K562 (cell line): Measurements from ENCODE around the gene MLN. TPM values are rescaled to one million over a fixed set of nuclear protein-coding genes. Genes with fewer than 3 reads are reported as not detected.

ENCODE experiments used
- ARID3B ChIP-seq: fragments of 250-450 bp; sonication (Bioruptor Pico); IDR thresholded peaks from 2 replicates; pipeline ENCODE4 v1.4.0; 2020; ENCODE audit warnings: borderline replicate concordance
- ARNT ChIP-seq, 2 experiments: fragments of 450-650 bp; IDR thresholded peaks; 2 replicates each; pipeline ENCODE4 v1.6.1; 2016; ENCODE audit warnings: mild to moderate bottlenecking in 1 of 2
- CREM ChIP-seq: IDR thresholded peaks from 2 replicates; pipeline ENCODE4 v1.6.1; 2014; ENCODE audit warnings: antibody characterized with exemption, low read depth
- DMBX1 ChIP-seq: fragments of 250-450 bp; sonication (Bioruptor Pico); IDR thresholded peaks from 2 replicates; pipeline ENCODE4 v1.8.0; 2022; ENCODE audit warnings: inconsistent platforms, mild to moderate bottlenecking, moderate library complexity, borderline replicate concordance
- E2F5 ChIP-seq: sonication (generic); formaldehyde crosslinking; IDR thresholded peaks from 2 replicates; pipeline ENCODE4 v1.8.0; 2022; ENCODE audit warnings: mild to moderate bottlenecking, missing genetic modification reagents
- HDAC1 ChIP-seq, 2 experiments: fragments of 450-650 bp; IDR thresholded peaks; 2 replicates each; pipeline ENCODE4 v1.6.1; 2016 to 2017; ENCODE audit warnings: inconsistent platforms in 1 of 2, mild to moderate bottlenecking in 1 of 2, moderate library complexity in 1 of 2
- LARP7 ChIP-seq: fragments of 450-650 bp; IDR thresholded peaks from 2 replicates; pipeline ENCODE4 v1.6.1; 2016
- LEF1 ChIP-seq: fragments of 450-650 bp; IDR thresholded peaks from 2 replicates; pipeline ENCODE4 v1.6.1; 2016; ENCODE audit warnings: mild to moderate bottlenecking
- MYC ChIP-seq, 2 experiments: fragments of 250-450 bp in 1 of 2; sonication (Bioruptor Pico) in 1 of 2; IDR thresholded peaks; 2 replicates each; pipeline versions ENCODE4 v1.5.1 to v1.6.1; 2012 to 2021; ENCODE audit warnings: low read depth in 2 of 2, borderline replicate concordance in 1 of 2, improper control_type of control experiment in 1 of 2, low read length in 1 of 2, mild to moderate bottlenecking in 1 of 2, moderate library complexity in 1 of 2
- POLR2A ChIP-seq: fragments of 450-650 bp; conservative IDR thresholded peaks from 2 replicates; pipeline ENCODE4 v1.6.1; 2016
- RAD21 ChIP-seq, 2 experiments: fragments of 250-450 bp in 1 of 2; fragments of 450-650 bp in 1 of 2; sonication (Bioruptor Pico) in 1 of 2; formaldehyde crosslinking in 1 of 2; IDR thresholded peaks in 1 of 2; conservative IDR thresholded peaks in 1 of 2; 2 replicates each; pipeline versions ENCODE4 v1.4.0 to v1.8.0; 2020 to 2022; ENCODE audit warnings: mild to moderate bottlenecking in 2 of 2, moderate library complexity in 1 of 2
- RFX1 ChIP-seq: fragments of 450-650 bp; IDR thresholded peaks from 2 replicates; pipeline ENCODE4 v1.6.1; 2016; ENCODE audit warnings: mild to moderate bottlenecking, moderate library complexity
- SMARCE1 ChIP-seq: fragments of 450-650 bp; IDR thresholded peaks from 2 replicates; pipeline ENCODE4 v1.7.1; 2016; ENCODE audit warnings: mild to moderate bottlenecking
- SOX6 ChIP-seq: fragments of 450-650 bp; IDR thresholded peaks from 2 replicates; pipeline ENCODE4 v1.6.1; 2014; ENCODE audit warnings: mild to moderate bottlenecking
- SPI1 ChIP-seq: IDR thresholded peaks from 2 replicates; pipeline ENCODE4 v1.6.1; 2011; ENCODE audit warnings: low read depth, low read length, control low read depth, borderline replicate concordance
- TARDBP ChIP-seq: fragments of 450-650 bp; IDR thresholded peaks from 2 replicates; pipeline ENCODE4 v1.6.1; 2016
- TSHZ1 ChIP-seq: fragments of 250-450 bp; sonication (Bioruptor Pico); IDR thresholded peaks from 2 replicates; pipeline ENCODE4 v1.4.0; 2020; ENCODE audit warnings: mild to moderate bottlenecking, moderate library complexity
- ZKSCAN3 ChIP-seq: fragments of 250-450 bp; sonication (Bioruptor Pico); IDR thresholded peaks from 2 replicates; pipeline ENCODE4 v1.4.0; 2020
- ZNF140 ChIP-seq: fragments of 250-450 bp; sonication (Bioruptor Pico); IDR thresholded peaks from 2 replicates; pipeline ENCODE4 v1.8.0; 2021; ENCODE audit warnings: moderate library complexity, mild to moderate bottlenecking, inconsistent platforms
- ZNF143 ChIP-seq: sonication (generic); formaldehyde crosslinking; IDR thresholded peaks from 2 replicates; pipeline ENCODE4 v1.9.0; 2022; ENCODE audit warnings: mild to moderate bottlenecking, missing genetic modification reagents
- ZNF212 ChIP-seq: fragments of 450-650 bp; formaldehyde crosslinking; IDR thresholded peaks from 2 replicates; pipeline ENCODE4 v1.4.0; 2020; ENCODE audit warnings: mild to moderate bottlenecking
- ZNF3 ChIP-seq: fragments of 250-450 bp; sonication (Bioruptor Pico); IDR thresholded peaks from 2 replicates; pipeline ENCODE4 v1.5.0; 2021; ENCODE audit warnings: mild to moderate bottlenecking, moderate library complexity
- ZNF444 ChIP-seq: fragments of 250-450 bp; sonication (Bioruptor Pico); IDR thresholded peaks from 2 replicates; pipeline ENCODE4 v1.4.0; 2020; ENCODE audit warnings: mild to moderate bottlenecking, moderate library complexity
- polyA plus RNA-seq, 8 experiments: library from polyadenylated mRNA; depleted of rRNA in 4 of 8; stranded (reverse) in 5 of 8; unstranded in 3 of 8; fragments of >200 nt; fragmentation: Nextera tagmentation in 2 of 8; fragmentation: Illumina TruSeq in 1 of 8; extraction: Ambion mirVana in 2 of 8; extraction: Trizol in 1 of 8; gene quantifications; 2 replicates each; pipeline versions ENCODE4 v1.2.1 to v1.2.3, GENCODE V29; 2011 to 2014; ENCODE audit warnings: inconsistent platforms in 1 of 8, missing spikeins in 1 of 8
- total RNA-seq, 7 experiments: library from RNA; depleted of rRNA in 6 of 7; stranded (reverse); fragments of >200 nt in 6 of 7; fragmentation: Illumina TruSeq in 2 of 7; extraction: Trizol in 2 of 7; gene quantifications; 2 replicates each; pipeline versions ENCODE4 v1.2.1 to v1.2.3, GENCODE V29; 2011 to 2021; ENCODE audit warnings: low replicate concordance in 1 of 7

The MLN gene
- total and polyA plus RNA-seq, 9 of the 15 experiments (the other 6 are each of a cell fraction or from before 2014, with no cell fraction given): not detected

DNA sequence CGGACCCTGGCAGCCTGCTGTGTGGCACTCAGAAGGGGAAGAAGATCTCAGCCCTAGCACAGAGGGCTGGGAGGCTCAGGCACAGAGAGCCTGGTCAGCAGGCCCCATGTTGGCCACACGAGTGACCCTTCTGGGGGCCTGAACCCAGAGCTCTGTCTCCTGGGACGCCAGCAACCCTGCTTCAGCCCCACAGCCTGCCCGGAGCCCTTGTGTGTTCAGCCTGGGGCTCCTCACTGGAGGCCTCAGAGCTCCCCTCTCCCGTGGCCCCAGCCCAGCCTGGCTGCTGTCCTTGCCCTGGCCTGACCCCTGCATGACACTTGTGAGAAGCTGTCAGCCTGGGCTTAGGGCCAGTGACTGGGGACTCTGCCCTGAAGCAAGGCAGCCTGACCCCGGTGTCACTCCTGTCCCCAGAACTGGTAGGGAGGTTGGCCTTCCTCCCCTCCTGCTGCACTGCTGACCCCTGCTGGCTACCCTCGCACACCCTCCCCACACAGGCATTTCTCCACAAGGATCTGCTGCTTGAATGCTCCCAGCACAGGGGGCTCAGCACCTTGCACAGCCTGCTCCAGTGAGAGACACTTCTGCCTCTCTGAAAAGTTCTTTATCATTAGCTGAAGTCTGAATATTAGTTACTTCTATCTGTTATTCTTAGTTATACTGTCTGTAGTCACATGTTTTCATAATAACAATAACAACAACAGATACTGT lies 41.7 kb downstream of the MLN start (continued):
- TF ChIP-seq RAD21 (CRISPR knock-in tag; conservative IDR thresholded peaks at IDR 0.05 in 1 of 2, IDR thresholded peaks at IDR 0.05 in 1 of 2): peak; percentile 85 to 96
- TF ChIP-seq LEF1: no peak
- TF ChIP-seq CREM: peak; percentile 52
- TF ChIP-seq HDAC1 (IDR thresholded peaks at IDR 0.05): peak in 1 of 2 experiments; percentile 28; a peak in 1 of 4 replicates
- no peak for TF ChIP-seq ARID3B (CRISPR knock-in tag)
- TF ChIP-seq RFX1: no peak
- no peak for TF ChIP-seq E2F5 (CRISPR knock-in tag)
- TF ChIP-seq POLR2A: no peak
- TF ChIP-seq MYC (IDR thresholded peaks at IDR 0.05; ENCODE audit: low read depth, low read length): 0 out of 2 replicates have a peak, but pooled peaks have one; percentile 38
- TF ChIP-seq MYC (CRISPR knock-in tag; IDR thresholded peaks at IDR 0.05; ENCODE audit: borderline replicate concordance, low read depth): no peak
- no peak for TF ChIP-seq ZNF143 (CRISPR knock-in tag)
- TF ChIP-seq LARP7: 0 out of 2 replicates have a peak, but pooled peaks have one; percentile 24
- TF ChIP-seq ARNT (IDR thresholded peaks at IDR 0.05): no peak
- no peak for TF ChIP-seq TARDBP
- TF ChIP-seq ZNF212 (CRISPR knock-in tag): no peak
- no peak for TF ChIP-seq SMARCE1
- 0 out of 2 replicates have a peak, but pooled peaks have one; percentile 39 for TF ChIP-seq SOX6
- TF ChIP-seq ZNF444 (CRISPR knock-in tag): no peak
- TF ChIP-seq ZNF3: no peak
- no peak for TF ChIP-seq DMBX1
- no peak for TF ChIP-seq ZNF140 (CRISPR knock-in tag)
- TF ChIP-seq SPI1: 0 out of 2 replicates have a peak, but pooled peaks have one; percentile 7
- no peak for TF ChIP-seq TSHZ1 (CRISPR knock-in tag)
- no peak for TF ChIP-seq ZKSCAN3 (CRISPR knock-in tag)
